H1 (cell line): ENCODE results near the gene TADA2B. TPM values are rescaled to one million over a fixed set of nuclear protein-coding genes. Genes with fewer than 3 reads are reported as not detected.

ENCODE experiments used
- CTCF ChIA-PET: fragments of 300-600 bp; sonication (Branson Sonifier 250); formaldehyde crosslinking; loops from one replicate; lab custom pipeline; 2021; ENCODE audit not compliant: partially characterized antibody; lab: Charles Lee
- POLR2A ChIA-PET: fragments of 300-600 bp; sonication (Branson Sonifier 250); formaldehyde crosslinking; loops from one replicate; lab custom pipeline; 2021; ENCODE audit warnings: inconsistent platforms; ENCODE audit not compliant: partially characterized antibody; lab: Charles Lee
- DNase-seq, 2 experiments: peaks; one replicate each; pipeline versions ENCODE4 v3.0.0 to v3.0.0-alpha.2; 2010 to 2022; ENCODE audit warnings: low spot score in 2 of 2, low read depth in 1 of 2, mixed read lengths in 1 of 2
- FAIRE-seq: peaks from 2 replicates; lab custom pipeline; 2011; peaks lifted over from hg19 to GRCh38; lab: Jason Lieb, UNC
- H2AFZ ChIP-seq: 2 replicates; pipeline ENCODE4 v1.8.1; 2012; ENCODE audit warnings: low read length, inconsistent platforms
- H2AK5ac ChIP-seq: 2 replicates; pipeline ENCODE4 v1.6.1; 2013; ENCODE audit warnings: low read depth, low read length
- H2BK120ac ChIP-seq: replicated peaks from 2 replicates; pipeline ENCODE3; 2013; ENCODE audit warnings: low read depth, low read length, inconsistent platforms
- H2BK12ac ChIP-seq: 2 replicates; pipeline ENCODE4 v1.6.1; 2013; ENCODE audit warnings: low read depth, low read length
- H2BK15ac ChIP-seq: 2 replicates; pipeline ENCODE4 v1.6.1; 2013; ENCODE audit warnings: low read length
- H2BK20ac ChIP-seq: 2 replicates; pipeline ENCODE4 v1.6.1; 2013; ENCODE audit warnings: low read length
- H2BK5ac ChIP-seq: 2 replicates; pipeline ENCODE4 v1.6.1; 2013; ENCODE audit warnings: low read depth, low read length
- H3K14ac ChIP-seq: 2 replicates; pipeline ENCODE4 v1.6.1; 2013; ENCODE audit warnings: inconsistent platforms; ENCODE audit not compliant: insufficient read length
- H3K18ac ChIP-seq: 2 replicates; pipeline ENCODE4 v1.6.1; 2013; ENCODE audit warnings: low read length; ENCODE audit errors: extremely low read depth
- H3K23ac ChIP-seq: 2 replicates; pipeline ENCODE4 v1.6.1; 2013; ENCODE audit warnings: inconsistent platforms; ENCODE audit not compliant: insufficient read length
- H3K23me2 ChIP-seq: 2 replicates; pipeline ENCODE4 v1.6.1; 2013; ENCODE audit warnings: low read depth, low read length
- H3K27ac ChIP-seq: 2 replicates; pipeline ENCODE4 v1.6.1; 2011; ENCODE audit warnings: low read depth, low read length, inconsistent platforms
- H3K27me3 ChIP-seq, 4 experiments: replicated peaks in 1 of 4; 1 replicate in 1 of 4; 2 replicates in 3 of 4; pipeline versions ENCODE4 v1.6.1 to v1.8.1; 2011 to 2013; ENCODE audit warnings: low read length in 3 of 4, mild to moderate bottlenecking in 3 of 4, inconsistent platforms in 2 of 4, mixed read lengths in 2 of 4, moderate library complexity in 1 of 4; ENCODE audit not compliant: control insufficient read depth in 3 of 4, insufficient read depth in 3 of 4; ENCODE audit errors: extremely low read depth in 1 of 4
- H3K36me3 ChIP-seq, 4 experiments: 2 replicates each; pipeline versions ENCODE4 v1.6.1 to v1.8.1; 2011 to 2013; ENCODE audit warnings: mild to moderate bottlenecking in 4 of 4, low read length in 3 of 4, moderate library complexity in 2 of 4, control low read depth in 1 of 4, inconsistent platforms in 1 of 4; ENCODE audit not compliant: insufficient read depth in 4 of 4, control insufficient read depth in 2 of 4
- H3K4ac ChIP-seq: replicated peaks from 2 replicates; pipeline ENCODE3; 2013; ENCODE audit warnings: low read length, low read depth, mixed read lengths, inconsistent platforms; ENCODE audit not compliant: insufficient read length
- H3K4me1 ChIP-seq, 4 experiments: replicated peaks in 1 of 4; 1 replicate in 1 of 4; 2 replicates in 3 of 4; pipeline versions ENCODE4 v1.6.1 to v1.8.1; 2011 to 2013; ENCODE audit warnings: low read length in 3 of 4, inconsistent platforms in 2 of 4, mixed read lengths in 1 of 4; ENCODE audit not compliant: insufficient read depth in 4 of 4, control insufficient read depth in 3 of 4
- H3K4me2 ChIP-seq, 2 experiments: 2 replicates each; pipeline versions ENCODE4 v1.6.1 to v1.8.1; 2011 to 2013; ENCODE audit warnings: low read depth in 2 of 2, low read length in 2 of 2, control low read depth in 1 of 2, inconsistent platforms in 1 of 2, mild to moderate bottlenecking in 1 of 2; ENCODE audit not compliant: insufficient read depth in 1 of 2
- H3K4me3 ChIP-seq, 4 experiments: fragments of 200-600, 300-600 bp in 1 of 4; sonication (generic), shearing (Covaris generic), sonication (Bioruptor Twin) in 1 of 4; 2 replicates each; pipeline versions ENCODE4 v1.5.1 to v1.8.1; 2011 to 2016; ENCODE audit warnings: low read length in 4 of 4, low read depth in 3 of 4, control low read depth in 2 of 4, inconsistent platforms in 2 of 4, mild to moderate bottlenecking in 2 of 4, mixed read lengths in 1 of 4, moderate library complexity in 1 of 4; ENCODE audit not compliant: insufficient read depth in 2 of 4; ENCODE audit errors: extremely low read depth in 1 of 4
- H3K56ac ChIP-seq: replicated peaks from 2 replicates; pipeline ENCODE3; 2013; ENCODE audit warnings: low read depth, mild to moderate bottlenecking, mixed read lengths, low read length, inconsistent platforms; ENCODE audit not compliant: insufficient read length
- H3K79me1 ChIP-seq: 2 replicates; pipeline ENCODE4 v1.6.1; 2013; ENCODE audit warnings: low read depth, low read length, control low read depth
- H3K79me2 ChIP-seq, 2 experiments: 2 replicates each; pipeline versions ENCODE4 v1.6.1 to v1.8.1; 2012 to 2013; ENCODE audit warnings: low read length in 2 of 2, mild to moderate bottlenecking in 2 of 2, inconsistent platforms in 1 of 2; ENCODE audit not compliant: insufficient read depth in 2 of 2, control insufficient read depth in 1 of 2
- H3K9ac ChIP-seq, 4 experiments: replicated peaks in 1 of 4; 1 replicate in 1 of 4; 2 replicates in 3 of 4; pipeline versions ENCODE4 v1.6.1 to v1.8.1; 2011 to 2013; ENCODE audit warnings: low read depth in 3 of 4, low read length in 3 of 4, control low read depth in 2 of 4, mild to moderate bottlenecking in 2 of 4, moderate library complexity in 2 of 4, inconsistent platforms in 1 of 4; ENCODE audit errors: extremely low read depth in 1 of 4
- H3K9me3 ChIP-seq, 2 experiments: 2 replicates each; pipeline versions ENCODE4 v1.6.1 to v1.8.1; 2012 to 2013; ENCODE audit warnings: mild to moderate bottlenecking in 2 of 2, moderate library complexity in 2 of 2, control low read depth in 1 of 2, inconsistent platforms in 1 of 2, low read depth in 1 of 2, low read length in 1 of 2, mixed read lengths in 1 of 2; ENCODE audit not compliant: insufficient read depth in 2 of 2
- H4K20me1 ChIP-seq, 2 experiments: replicated peaks in 1 of 2; 2 replicates each; pipeline versions ENCODE3 to v1.8.1; 2011 to 2013; ENCODE audit warnings: inconsistent platforms in 2 of 2, low read length in 2 of 2, mild to moderate bottlenecking in 1 of 2; ENCODE audit not compliant: insufficient read depth in 2 of 2, control insufficient read depth in 1 of 2
- H4K5ac ChIP-seq: 2 replicates; pipeline ENCODE4 v1.6.1; 2013; ENCODE audit warnings: low read length, low read depth, mixed read lengths, inconsistent platforms; ENCODE audit not compliant: insufficient read length
- H4K8ac ChIP-seq: 2 replicates; pipeline ENCODE4 v1.8.0; 2013; ENCODE audit warnings: mild to moderate bottlenecking, moderate library complexity, low read length, inconsistent platforms; ENCODE audit not compliant: insufficient read depth; ENCODE audit errors: extremely low read depth
- H4K91ac ChIP-seq: replicated peaks from 2 replicates; pipeline ENCODE3; 2013; ENCODE audit warnings: low read length, mixed read lengths, inconsistent platforms; ENCODE audit not compliant: insufficient read length
- BACH1 ChIP-seq: IDR thresholded peaks from 2 replicates; pipeline ENCODE4 v1.6.1; 2012; ENCODE audit warnings: low read length, improper control_type of control experiment
- CBX8 ChIP-seq: fragments of 300-800, 300-1000 bp; sonication (generic); IDR thresholded peaks from 2 replicates; pipeline ENCODE4 v1.7.1; 2016; ENCODE audit warnings: low read depth, low read length, borderline replicate concordance
- CREB1 ChIP-seq: IDR thresholded peaks from 2 replicates; pipeline ENCODE4 v1.6.1; 2012; ENCODE audit warnings: inconsistent platforms
- GTF2F1 ChIP-seq: IDR thresholded peaks from 2 replicates; pipeline ENCODE4 v1.6.1; 2012; ENCODE audit warnings: low read depth, low read length, improper control_type of control experiment, borderline replicate concordance
- HDAC2 ChIP-seq, 2 experiments: fragments of 300-600 bp in 1 of 2; sonication (generic) in 1 of 2; IDR thresholded peaks; 2 replicates each; pipeline ENCODE4 v1.6.1; 2011 to 2012; ENCODE audit warnings: low read depth in 2 of 2, low read length in 2 of 2, mild to moderate bottlenecking in 2 of 2, moderate library complexity in 2 of 2, borderline replicate concordance in 1 of 2, inconsistent platforms in 1 of 2
- JUN ChIP-seq: IDR thresholded peaks from 2 replicates; pipeline ENCODE4 v1.6.1; 2011; ENCODE audit warnings: low read depth, mild to moderate bottlenecking, improper control_type of control experiment, low read length
- JUND ChIP-seq: IDR thresholded peaks from 2 replicates; pipeline ENCODE4 v1.6.1; 2011; ENCODE audit warnings: mild to moderate bottlenecking, improper control_type of control experiment, low read length
- KDM5A ChIP-seq: fragments of 200-600 bp; IDR thresholded peaks from 2 replicates; pipeline ENCODE4 v1.7.1; 2012; ENCODE audit warnings: mild to moderate bottlenecking, low read length, inconsistent platforms, mixed read lengths
- MAFK ChIP-seq: IDR thresholded peaks from 2 replicates; pipeline ENCODE4 v1.6.1; 2012; ENCODE audit warnings: low read depth, mild to moderate bottlenecking, improper control_type of control experiment, low read length
- NRF1 ChIP-seq: IDR thresholded peaks from 2 replicates; pipeline ENCODE4 v1.6.1; 2011; ENCODE audit warnings: mild to moderate bottlenecking, low read depth, low read length, improper control_type of control experiment
- RAD21 ChIP-seq, 2 experiments: IDR thresholded peaks in 1 of 2; conservative IDR thresholded peaks in 1 of 2; 2 replicates each; pipeline ENCODE4 v1.6.1; 2011; ENCODE audit warnings: low read depth in 2 of 2, low read length in 2 of 2, improper control_type of control experiment in 1 of 2, inconsistent platforms in 1 of 2, mild to moderate bottlenecking in 1 of 2, moderate library complexity in 1 of 2
- RXRA ChIP-seq: IDR thresholded peaks from 2 replicates; pipeline ENCODE4 v1.6.1; 2011; ENCODE audit warnings: low read depth, mild to moderate bottlenecking, low read length, moderate library complexity; ENCODE audit not compliant: insufficient read depth
- SIX5 ChIP-seq: IDR thresholded peaks from 2 replicates; pipeline ENCODE4 v1.6.1; 2011; ENCODE audit warnings: mild to moderate bottlenecking, low read depth, low read length
- SP2 ChIP-seq: IDR thresholded peaks from 2 replicates; pipeline ENCODE4 v1.6.1; 2012; ENCODE audit warnings: mild to moderate bottlenecking, low read length, inconsistent platforms
- WGBS, 2 experiments: shearing (Covaris generic) in 1 of 2; methylation state at CpG; one replicate each; pipeline versions ENCODE4 v1.1.6 to v1.1.7; 2013 to 2015; ENCODE audit warnings: low lambda C conversion rate in 2 of 2, mixed read lengths in 2 of 2, inconsistent platforms in 1 of 2, low coverage in 1 of 2, missing lambda C conversion rate in 1 of 2; ENCODE audit not compliant: insufficient replicate concordance in 2 of 2, insufficient coverage in 1 of 2, insufficient read length in 1 of 2; ENCODE audit errors: extremely low coverage in 1 of 2, missing lambda C conversion rate in 1 of 2; 5-methylcytosine and 5-hydroxymethylcytosine counted together
- polyA plus RNA-seq, 7 experiments: library from polyadenylated mRNA; depleted of rRNA in 3 of 7; stranded (reverse) in 5 of 7; unstranded in 2 of 7; fragments of >200 nt in 5 of 7; fragments of 200-250 nt in 2 of 7; gene quantifications; 1 replicate in 5 of 7; 2 replicates in 1 of 7; 4 replicates in 1 of 7; pipeline versions ENCODE4 v1.2.1 to v1.2.3, GENCODE V29; 2011 to 2013; ENCODE audit warnings: missing spikeins in 2 of 7, mixed read lengths in 2 of 7
- total RNA-seq: library from RNA; stranded (reverse); fragmentation: NEBNext Ultra II Directional; extraction: Animal tissue kit (Norgen Biotek cat#: 25700); gene quantifications from 2 replicates; pipeline ENCODE4 v1.2.1, GENCODE V29; 2021

Gene TADA2B
- total and polyA plus RNA-seq, 2 of the 8 experiments (the other 6 are each of a cell fraction or from before 2014, with no cell fraction given) = 5.7 to 12.1 TPM

GRCh38 chr4:7003879-7004240 lies 39.3 kb upstream of the TADA2B start:
- no peak overlapping the region for H3K4ac ChIP-seq
- H2AFZ ChIP-seq = no peak overlapping the region
- no peak overlapping the region for H3K4me3 ChIP-seq
- no peak overlapping the region for H3K9ac ChIP-seq
- H3K27ac ChIP-seq = no peak overlapping the region
- no peak overlapping the region for H2BK20ac ChIP-seq
- peaks cover 5% of the 10 kb centered on the region; the same call in 1 of the 2 replicates for H3K79me1 ChIP-seq
- H2BK120ac ChIP-seq = no peak overlapping the region
- no peak overlapping the region for H4K8ac ChIP-seq
- ChIA-PET CTCF (interaction anchor here (0.6 to 2.3 kb wide), 5 partner anchors 10 to 79 kb away, joined by 3 to 14 read pairs (median 3); no protein-coding TSS in a partner anchor), POLR2A (interaction anchor here (0.6 to 2.0 kb wide), 3 partner anchors 9 to 37 kb away, joined by 3 to 4 read pairs (median 3); no protein-coding TSS in a partner anchor)
- no peak overlapping the region for H3K14ac ChIP-seq
- no peak overlapping the region for H3K23ac ChIP-seq
- peaks cover 25 to 51% (median 32%) of the 10 kb centered on the region in 4 experiments for H3K36me3 ChIP-seq
- H4K20me1 ChIP-seq = peaks cover 23 to 36% of the 10 kb centered on the region in 2 experiments
- no peak overlapping the region for H3K18ac ChIP-seq
- TF ChIP-seq RXRA = no peak
- no peak for TF ChIP-seq BACH1
- TF ChIP-seq HDAC2 (IDR thresholded peaks at IDR 0.05; ENCODE audit: borderline replicate concordance in 1 of 2, low read depth in 2 of 2, low read length in 2 of 2) = no peak
- no peak for TF ChIP-seq RAD21 (IDR thresholded peaks at IDR 0.05 in 1 of 2, conservative IDR thresholded peaks at IDR 0.05 in 1 of 2; ENCODE audit: low read depth in 2 of 2, low read length in 2 of 2)
- TF ChIP-seq NRF1 = no peak
- TF ChIP-seq CREB1 = no peak
- no peak for TF ChIP-seq SP2
- TF ChIP-seq MAFK = no peak
- no peak for TF ChIP-seq GTF2F1
- TF ChIP-seq CBX8 = no peak
- no peak for TF ChIP-seq JUND
- TF ChIP-seq SIX5 = no peak
- no peak for TF ChIP-seq KDM5A
- TF ChIP-seq JUN = no peak
- H4K5ac ChIP-seq = no peak overlapping the region
- no peak overlapping the region for H3K4me2 ChIP-seq
- H4K91ac ChIP-seq = no peak overlapping the region
- no peaks in the 10 kb centered on the region for H3K27me3 ChIP-seq
- no peaks in the 10 kb centered on the region for H3K9me3 ChIP-seq
- FAIRE-seq (no peak), DNase-seq (no peak)
- no peak overlapping the region for H2BK12ac ChIP-seq
- H3K79me2 ChIP-seq = peaks cover 0 to 2% of the 10 kb centered on the region in 2 experiments; a peak in 2 of 4 replicates
- H3K56ac ChIP-seq = no peak overlapping the region
- no peak overlapping the region for H2BK15ac ChIP-seq
- H2AK5ac ChIP-seq = no peak overlapping the region
- H3K23me2 ChIP-seq = no peaks in the 10 kb centered on the region
- WGBS, 2 experiments = 93% methylated on average over 8 of the region's 8 CpGs; no CpG with 5 or more reads in 1 of the 2 experiments
- H2BK5ac ChIP-seq = no peak overlapping the region
- peaks cover 0 to 8% (median 6%) of the 10 kb centered on the region in 4 experiments; a peak in 5 of 7 replicates for H3K4me1 ChIP-seq
